Spleen (tissue), 11 donors: ENCODE measurements around the gene SLC36A4. TPM values are rescaled to one million over a fixed set of nuclear protein-coding genes. Genes with fewer than 3 reads are reported as not detected.
"Not testable (repeated sequence)": the region's sequence is repeated elsewhere in the genome, so short reads cannot be mapped to it uniquely, and the experiment has no call there.

Experiments used
- DNase-seq: peaks from one replicate; pipeline ENCODE4 v3.0.0-alpha.2; 2020
- H3K27ac ChIP-seq, 8 donors: fragments of 200-600 bp; sonication (generic) in 7 of 8; 1 replicate in 4 of 8; 2 replicates in 4 of 8; pipeline versions ENCODE4 v1.5.0 to v1.8.0; 2016 to 2021; ENCODE audit warnings: inconsistent platforms in 4 of 8, mild to moderate bottlenecking in 4 of 8, moderate library complexity in 1 of 8
- H3K27me3 ChIP-seq, 7 donors: fragments of 200-600 bp; sonication (generic) in 6 of 7; replicated peaks in 1 of 7; 1 replicate in 4 of 7; 2 replicates in 3 of 7; pipeline versions ENCODE4 v1.5.0 to v1.8.0; 2016 to 2021; ENCODE audit warnings: inconsistent platforms in 3 of 7, mild to moderate bottlenecking in 1 of 7
- H3K36me3 ChIP-seq, 6 donors: fragments of 200-600 bp; sonication (generic) in 5 of 6; 1 replicate in 4 of 6; 2 replicates in 2 of 6; pipeline versions ENCODE4 v1.5.0 to v1.8.0; 2016 to 2021; ENCODE audit warnings: inconsistent platforms in 2 of 6
- H3K4me1 ChIP-seq, 6 donors: fragments of 200-600 bp; sonication (generic) in 5 of 6; 1 replicate in 3 of 6; 2 replicates in 3 of 6; pipeline versions ENCODE4 v1.5.0 to v1.8.0; 2016 to 2021; ENCODE audit warnings: inconsistent platforms in 3 of 6
- H3K4me3 ChIP-seq, 8 donors: fragments of 200-600 bp; sonication (generic) in 7 of 8; 1 replicate in 4 of 8; 2 replicates in 4 of 8; pipeline versions ENCODE4 v1.5.0 to v1.8.0; 2016 to 2021; ENCODE audit warnings: inconsistent platforms in 4 of 8, mild to moderate bottlenecking in 4 of 8, moderate library complexity in 2 of 8
- H3K9me3 ChIP-seq, 8 donors: fragments of 200-600 bp; sonication (generic) in 7 of 8; 1 replicate in 4 of 8; 2 replicates in 4 of 8; pipeline versions ENCODE4 v1.5.0 to v1.8.0; 2016 to 2021; ENCODE audit warnings: inconsistent platforms in 4 of 8
- CTCF ChIP-seq, 11 experiments: fragments of 200-600 bp in 7 of 11; fragments of 450-650 bp in 4 of 11; sonication (generic) in 4 of 11; IDR thresholded peaks in 8 of 11; conservative IDR thresholded peaks in 3 of 11; 1 replicate in 7 of 11; 2 replicates in 4 of 11; pipeline versions ENCODE4 v1.4.0 to v1.8.0; 2016 to 2021; ENCODE audit warnings: antibody characterized with exemption in 11 of 11, inconsistent platforms in 4 of 11, mild to moderate bottlenecking in 1 of 11
- POLR2A ChIP-seq, 3 donors: fragments of 450-650 bp; IDR thresholded peaks; one replicate each; pipeline ENCODE4 v1.5.1; 2017; ENCODE audit warnings: antibody characterized with exemption in 3 of 3, mild to moderate bottlenecking in 1 of 3
- POLR2AphosphoS5 ChIP-seq, 3 donors: sonication (generic); formaldehyde crosslinking; IDR thresholded peaks; one replicate each; pipeline ENCODE4 v1.5.1; 2017; ENCODE audit warnings: antibody characterized with exemption in 3 of 3
- WGBS, 5 donors: extraction: QIAGEN DNeasy Blood & Tissue Kit in 3 of 5; methylation state at CpG; one replicate each; pipeline versions ENCODE4 v1.1.5 to v1.1.7; 2013 to 2018; 5-methylcytosine and 5-hydroxymethylcytosine counted together
- intact Hi-C: fragments of 100-400 bp; cut with DNase I; formaldehyde crosslinking; loops from one replicate; pipeline ENCODE4 v1.15.0; 2023; ENCODE audit warnings: low total_unique reads
- polyA plus RNA-seq, 3 donors: library from polyadenylated mRNA; stranded (reverse); fragments of 200-250 nt; gene quantifications; one replicate each; pipeline ENCODE4 v1.2.1, GENCODE V29; 2013
- total RNA-seq, 7 donors: library from RNA; depleted of rRNA in 3 of 7; stranded (reverse); fragments of >200 nt in 3 of 7; fragmentation: NEBNext Ultra II Directional in 4 of 7; extraction: Animal tissue kit (Norgen Biotek cat#: 25700) in 4 of 7; gene quantifications; one replicate each; pipeline versions ENCODE4 v1.1.0 to v1.2.1, GENCODE V29; 2016 to 2021
- donor health status: healthy with polysubstance abuse.
- donor health status: DM: no; HTN: no; CAD: no; lungs with moderate emphysema.
- donor health status: DM: no; HTN: no; CAD: no.
- donor health status: Bipolar disorder and iron deficiency.
- donor health status: healthy.
- donor health status: DM: no; HTN: no; CAD: no.
- donor health status: DM: yes; HTN: yes; CAD: no.

Gene SLC36A4
- total and polyA plus RNA-seq, 10 donors = 2.6 to 41.4 (median 17.3) TPM

- no peak for TF ChIP-seq POLR2A (IDR thresholded peaks at IDR 0.05)
- no peak for TF ChIP-seq POLR2AphosphoS5 (IDR thresholded peaks at IDR 0.05)
- no peak for TF ChIP-seq CTCF (IDR thresholded peaks at IDR 0.05 in 8 of 11, conservative IDR thresholded peaks at IDR 0.05 in 3 of 11)
- DNase-seq = no peak
- Histone ChIP-seq H3K27ac (no peak overlapping the region), H3K27me3 (no peaks in the 10 kb centered on the region), H3K9me3 (peaks cover 0 to 22% (median 16%) of the 10 kb centered on the region in 8 donors), H3K4me1 (peaks cover 0 to 18% (median 3%) of the 10 kb centered on the region in 6 donors), H3K4me3 (no peak overlapping the region), H3K36me3 (peaks cover 0 to 22% (median 3%) of the 10 kb centered on the region in 6 donors)
- 93 to 100% (median 95%) methylated on average over 1 of the region's 1 CpG for WGBS, 5 donors
- intact Hi-C loops = no loop called here
Measured at GRCh38 chr11:93189462-93189861, 8.3 kb downstream of the SLC36A4 start.

- intact Hi-C loops = no loop called here
- H3K9me3 ChIP-seq = peaks cover 0 to 22% (median 16%) of the 10 kb centered on the region in 8 donors
- H3K4me1 ChIP-seq = peaks cover 0 to 13% (median 3%) of the 10 kb centered on the region in 6 donors
- peaks cover 0 to 29% (median 9%) of the 10 kb centered on the region in 6 donors for H3K36me3 ChIP-seq
- H3K4me3 ChIP-seq = no peak overlapping the region
- H3K27me3 ChIP-seq = no peaks in the 10 kb centered on the region
- no peak for DNase-seq
- no peak for TF ChIP-seq POLR2AphosphoS5 (IDR thresholded peaks at IDR 0.05)
- no peak for TF ChIP-seq POLR2A (IDR thresholded peaks at IDR 0.05)
- no peak for TF ChIP-seq CTCF (IDR thresholded peaks at IDR 0.05 in 8 of 11, conservative IDR thresholded peaks at IDR 0.05 in 3 of 11)
- no peak overlapping the region for H3K27ac ChIP-seq
Measured at GRCh38 chr11:93188726-93189125, 9.1 kb downstream of the SLC36A4 start.

DNA sequence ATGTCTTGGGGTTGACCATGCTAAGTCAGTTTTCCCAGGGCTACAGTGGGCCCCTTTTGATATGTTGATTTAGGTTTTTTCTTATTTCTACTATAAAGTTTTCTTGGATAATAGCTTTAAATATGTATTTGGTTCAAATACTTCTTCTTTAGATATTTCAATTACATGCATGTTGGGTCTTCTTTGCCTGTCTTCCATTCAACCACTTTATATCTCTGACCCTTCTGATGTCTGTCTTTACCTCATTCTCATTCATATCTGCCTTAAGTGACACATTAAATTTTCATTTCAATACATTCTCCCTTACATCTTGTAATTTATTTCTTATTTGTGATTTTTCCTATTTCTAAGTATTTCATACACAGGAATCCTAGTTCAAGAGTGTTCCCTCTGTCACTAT is 10.5 kb downstream of the SLC36A4 start:
- peaks cover 0 to 22% (median 16%) of the 10 kb centered on the region in 8 donors for H3K9me3 ChIP-seq
- intact Hi-C loops = no loop called here
- TF ChIP-seq POLR2A (IDR thresholded peaks at IDR 0.05) = no peak
- TF ChIP-seq POLR2AphosphoS5 (IDR thresholded peaks at IDR 0.05) = no peak
- TF ChIP-seq CTCF (IDR thresholded peaks at IDR 0.05 in 8 of 11, conservative IDR thresholded peaks at IDR 0.05 in 3 of 11) = no peak
- peaks cover 0 to 2% (median 0%) of the 10 kb centered on the region in 6 donors for H3K4me1 ChIP-seq
- no peak for DNase-seq
- no peak overlapping the region for H3K4me3 ChIP-seq
- no peaks in the 10 kb centered on the region for H3K27me3 ChIP-seq
- H3K36me3 ChIP-seq = peaks cover 0 to 43% (median 12%) of the 10 kb centered on the region in 6 donors
- H3K27ac ChIP-seq = no peak overlapping the region

DNA sequence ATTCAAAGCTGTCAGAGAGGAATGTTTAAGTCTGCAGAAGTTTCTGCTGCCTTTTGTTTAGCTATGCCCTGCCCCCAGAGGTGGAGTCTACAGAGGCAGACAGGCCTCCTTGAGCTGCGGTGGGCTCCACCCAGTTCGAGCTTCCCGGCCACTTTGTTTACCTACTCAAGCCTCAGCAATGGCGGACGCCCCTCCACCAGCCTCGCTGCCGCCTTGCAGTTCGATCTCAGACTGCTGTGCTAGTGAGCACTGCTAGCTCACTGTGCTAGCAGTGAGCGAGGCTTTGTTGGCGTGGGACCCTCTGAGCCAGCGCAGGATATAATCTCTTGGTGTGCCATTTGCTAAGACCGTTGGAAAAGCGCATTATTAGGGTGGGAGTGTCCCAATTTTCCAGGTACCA is 19.9 kb downstream of the SLC36A4 start:
- peak in 1 of 3 donors; percentile 37 for TF ChIP-seq POLR2AphosphoS5 (IDR thresholded peaks at IDR 0.05)
- H3K4me1 ChIP-seq, intact Hi-C loops, H3K9me3 ChIP-seq, H3K27ac ChIP-seq, H3K4me3 ChIP-seq, H3K27me3 ChIP-seq: not testable (repeated sequence)
- H3K36me3 ChIP-seq = peaks cover 0 to 61% (median 19%) of the 10 kb centered on the region in 6 donors
- 90 to 95% (median 94%) methylated on average over 13 of the region's 13 CpGs for WGBS, 5 donors
- DNase-seq = peak; percentile 50
